Measurements from ENCODE around the gene MTERF4. TPM values are rescaled to one million over a fixed set of nuclear protein-coding genes. Genes with fewer than 3 reads are reported as not detected.

Gene MTERF4
- total and polyA plus RNA-seq, 2 of the 8 experiments (the other 6 are each of a cell fraction or from before 2014, with no cell fraction given), result 25.9 to 28.5 TPM

- TF ChIP-seq SAP30 (IDR thresholded peaks at IDR 0.05; ENCODE audit: insufficient read depth, insufficient replicate concordance, low read length), result no peak
- no peak for TF ChIP-seq PHF8 (conservative IDR thresholded peaks at IDR 0.05; ENCODE audit: low read depth, low read length)
These were observed 28.7 kb downstream of the MTERF4 start (continued) for GRCh38 chr2:241073166-241074064.

Measured in H1 (cell line).